ENCODE data around the gene PRSS22. TPM values are rescaled to one million over a fixed set of nuclear protein-coding genes. Genes with fewer than 3 reads are reported as not detected.
A peak's percentile ranks its signal among the peaks of the same experiment; 100 is the strongest.

PRSS22 gene
- total and polyA plus RNA-seq, 2 experiments from 2014 or later, result 1.3 to 2.0 TPM

DNA sequence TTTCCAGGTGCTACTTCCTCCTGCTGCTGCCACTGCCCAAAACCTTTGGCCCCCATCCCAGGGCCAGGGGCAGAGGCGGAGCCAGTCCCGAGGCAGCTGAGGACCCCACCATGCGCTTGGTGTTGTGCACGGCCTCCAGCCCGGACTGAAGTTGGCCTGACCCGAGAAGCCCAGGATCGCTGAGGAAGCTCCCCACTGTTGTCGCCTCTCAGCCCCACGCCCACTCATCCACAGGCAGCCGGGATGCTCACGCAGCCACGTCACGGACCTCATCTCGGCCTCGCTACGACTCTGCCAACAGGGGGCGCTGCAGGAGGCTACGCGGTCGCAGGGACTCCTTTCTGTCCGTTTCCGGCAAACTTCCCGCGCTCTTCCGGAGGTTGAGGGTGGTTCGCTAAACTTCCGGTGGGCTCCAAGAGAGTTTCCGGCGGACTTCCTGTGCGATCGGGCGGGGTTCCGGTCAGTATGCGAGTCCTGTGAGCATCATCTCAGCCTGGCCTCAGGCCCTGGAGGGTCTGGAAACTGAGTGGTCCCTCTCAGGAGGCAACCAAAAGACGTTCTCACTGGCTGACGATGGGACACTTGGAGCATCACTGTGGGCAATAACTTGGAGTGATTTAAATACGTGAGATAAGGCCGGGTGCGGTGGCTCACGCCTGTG lies 15.5 kb downstream of the PRSS22 start:
- Histone ChIP-seq H2AFZ (peak overlapping the region; percentile 87), H3K4me3 (no peak overlapping the region; the same call in 1 of the 2 replicates), H3K36me3 (ENCODE audit: insufficient read depth) (no peaks in the 10 kb centered on the region), H3K27ac (ENCODE audit: low read depth) (no peak overlapping the region), H3K4me1 (ENCODE audit: insufficient read depth) (no peaks in the 10 kb centered on the region), H3F3A (replicated peaks; ENCODE audit: low read depth) (no peaks in the 10 kb centered on the region; the same call in 1 of the 2 replicates), H3K9me2 (ENCODE audit: insufficient read depth) (no peaks in the 10 kb centered on the region), H3K79me2 (replicated peaks; ENCODE audit: insufficient read depth) (no peaks in the 10 kb centered on the region), H4K20me1 (replicated peaks; ENCODE audit: insufficient read depth) (no peaks in the 10 kb centered on the region), H3K4me2 (peak overlapping the region; percentile 54; the same call in 1 of the 2 replicates), H3K27me3 (ENCODE audit: insufficient read depth) (peaks cover 13% of the 10 kb centered on the region; the same call in 1 of the 2 replicates)
- peak; percentile 77 for TF ChIP-seq CREB1 (CRISPR knock-in tag; IDR thresholded peaks at IDR 0.05; ENCODE audit: low read depth)
- TF ChIP-seq, protein P1, sequence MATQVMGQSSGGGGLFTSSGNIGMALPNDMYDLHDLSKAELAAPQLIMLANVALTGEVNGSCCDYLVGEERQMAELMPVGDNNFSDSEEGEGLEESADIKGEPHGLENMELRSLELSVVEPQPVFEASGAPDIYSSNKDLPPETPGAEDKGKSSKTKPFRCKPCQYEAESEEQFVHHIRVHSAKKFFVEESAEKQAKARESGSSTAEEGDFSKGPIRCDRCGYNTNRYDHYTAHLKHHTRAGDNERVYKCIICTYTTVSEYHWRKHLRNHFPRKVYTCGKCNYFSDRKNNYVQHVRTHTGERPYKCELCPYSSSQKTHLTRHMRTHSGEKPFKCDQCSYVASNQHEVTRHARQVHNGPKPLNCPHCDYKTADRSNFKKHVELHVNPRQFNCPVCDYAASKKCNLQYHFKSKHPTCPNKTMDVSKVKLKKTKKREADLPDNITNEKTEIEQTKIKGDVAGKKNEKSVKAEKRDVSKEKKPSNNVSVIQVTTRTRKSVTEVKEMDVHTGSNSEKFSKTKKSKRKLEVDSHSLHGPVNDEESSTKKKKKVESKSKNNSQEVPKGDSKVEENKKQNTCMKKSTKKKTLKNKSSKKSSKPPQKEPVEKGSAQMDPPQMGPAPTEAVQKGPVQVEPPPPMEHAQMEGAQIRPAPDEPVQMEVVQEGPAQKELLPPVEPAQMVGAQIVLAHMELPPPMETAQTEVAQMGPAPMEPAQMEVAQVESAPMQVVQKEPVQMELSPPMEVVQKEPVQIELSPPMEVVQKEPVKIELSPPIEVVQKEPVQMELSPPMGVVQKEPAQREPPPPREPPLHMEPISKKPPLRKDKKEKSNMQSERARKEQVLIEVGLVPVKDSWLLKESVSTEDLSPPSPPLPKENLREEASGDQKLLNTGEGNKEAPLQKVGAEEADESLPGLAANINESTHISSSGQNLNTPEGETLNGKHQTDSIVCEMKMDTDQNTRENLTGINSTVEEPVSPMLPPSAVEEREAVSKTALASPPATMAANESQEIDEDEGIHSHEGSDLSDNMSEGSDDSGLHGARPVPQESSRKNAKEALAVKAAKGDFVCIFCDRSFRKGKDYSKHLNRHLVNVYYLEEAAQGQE (IDR thresholded peaks at IDR 0.05; ENCODE audit: unreplicated experiment), result no peak
- TF ChIP-seq, protein P2, sequence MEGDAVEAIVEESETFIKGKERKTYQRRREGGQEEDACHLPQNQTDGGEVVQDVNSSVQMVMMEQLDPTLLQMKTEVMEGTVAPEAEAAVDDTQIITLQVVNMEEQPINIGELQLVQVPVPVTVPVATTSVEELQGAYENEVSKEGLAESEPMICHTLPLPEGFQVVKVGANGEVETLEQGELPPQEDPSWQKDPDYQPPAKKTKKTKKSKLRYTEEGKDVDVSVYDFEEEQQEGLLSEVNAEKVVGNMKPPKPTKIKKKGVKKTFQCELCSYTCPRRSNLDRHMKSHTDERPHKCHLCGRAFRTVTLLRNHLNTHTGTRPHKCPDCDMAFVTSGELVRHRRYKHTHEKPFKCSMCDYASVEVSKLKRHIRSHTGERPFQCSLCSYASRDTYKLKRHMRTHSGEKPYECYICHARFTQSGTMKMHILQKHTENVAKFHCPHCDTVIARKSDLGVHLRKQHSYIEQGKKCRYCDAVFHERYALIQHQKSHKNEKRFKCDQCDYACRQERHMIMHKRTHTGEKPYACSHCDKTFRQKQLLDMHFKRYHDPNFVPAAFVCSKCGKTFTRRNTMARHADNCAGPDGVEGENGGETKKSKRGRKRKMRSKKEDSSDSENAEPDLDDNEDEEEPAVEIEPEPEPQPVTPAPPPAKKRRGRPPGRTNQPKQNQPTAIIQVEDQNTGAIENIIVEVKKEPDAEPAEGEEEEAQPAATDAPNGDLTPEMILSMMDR (conservative IDR thresholded peaks at IDR 0.05; ENCODE audit: low read depth in 2 of 2), result peak; percentile 83 to 96
- Mint-ChIP-seq H3K27me3 (ENCODE audit: insufficient read depth, low read depth, poor library complexity) (peaks cover 14% of the 10 kb centered on the region), H3K9me3 (peaks cover 7% of the 10 kb centered on the region), H3K4me3 (0 out of 3 replicates have a peak overlapping the region, but pooled peaks have one; percentile 4), H3K36me3 (ENCODE audit: low read depth) (no peaks in the 10 kb centered on the region), H3K4me1 (peaks cover 5% of the 10 kb centered on the region; the same call in 2 of the 3 replicates), H3K27ac (no peak overlapping the region)
- peak; percentile 94 for DNase-seq (ENCODE audit: low spot score)
- peak; percentile 68 for ATAC-seq

DNA sequence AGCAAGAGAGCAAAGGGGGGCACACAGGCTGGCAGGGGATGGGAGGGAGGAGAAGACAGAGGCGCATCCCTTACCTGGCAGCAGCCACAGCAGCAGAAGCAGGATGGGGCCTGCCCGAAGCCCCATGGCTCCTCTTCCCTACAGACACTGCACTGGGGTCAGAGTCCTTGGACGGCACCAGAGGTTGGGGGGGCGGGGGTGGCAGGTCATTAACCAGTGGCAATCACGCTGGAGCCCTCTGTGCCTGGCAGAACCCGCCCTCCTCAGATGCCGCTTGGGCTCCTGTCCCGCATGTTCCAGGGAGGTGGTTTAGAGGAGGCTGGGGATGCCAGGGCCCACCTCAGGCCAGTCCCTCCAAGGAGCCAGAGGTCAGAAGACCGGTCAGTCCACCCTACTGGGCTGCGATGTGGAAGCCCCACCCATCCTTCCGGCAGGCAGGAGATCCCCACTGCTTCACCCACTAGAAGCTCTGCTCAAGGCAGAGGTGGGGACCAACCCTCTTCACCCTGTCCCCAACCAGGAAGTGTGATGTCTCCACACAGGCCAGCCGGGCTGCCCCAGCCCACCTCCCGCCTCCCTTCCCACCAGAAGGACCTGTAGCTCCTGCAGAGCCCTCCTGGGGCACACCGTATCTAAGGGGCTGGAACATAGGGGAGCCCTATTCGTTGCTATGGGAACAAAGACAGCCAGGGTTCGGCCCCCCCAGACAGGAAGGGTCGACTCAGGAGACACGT lies 16.2 kb downstream of the PRSS22 start:
- ATAC-seq (no peak), DNase-seq (ENCODE audit: low spot score) (no peak)
- peaks cover 9% of the 10 kb centered on the region; the same call in 2 of the 3 replicates for H3K4me1 Mint-ChIP-seq
- Histone ChIP-seq H3K27me3 (ENCODE audit: insufficient read depth) (peaks cover 13% of the 10 kb centered on the region; the same call in 1 of the 2 replicates), H3K4me1 (ENCODE audit: insufficient read depth) (no peaks in the 10 kb centered on the region), H3K79me2 (replicated peaks; ENCODE audit: insufficient read depth) (no peaks in the 10 kb centered on the region), H3K36me3 (ENCODE audit: insufficient read depth) (no peaks in the 10 kb centered on the region), H3K9me2 (ENCODE audit: insufficient read depth) (no peaks in the 10 kb centered on the region), H3K27ac (ENCODE audit: low read depth) (no peak overlapping the region), H3K4me2 (no peak overlapping the region), H4K20me1 (replicated peaks; ENCODE audit: insufficient read depth) (no peaks in the 10 kb centered on the region), H2AFZ (peak overlapping the region; percentile 80), H3K4me3 (no peak overlapping the region; the same call in 1 of the 2 replicates), H3F3A (replicated peaks; ENCODE audit: low read depth) (no peaks in the 10 kb centered on the region; the same call in 1 of the 2 replicates)
- H3K4me3 Mint-ChIP-seq, result no peak overlapping the region
- H3K27me3 Mint-ChIP-seq (ENCODE audit: insufficient read depth, low read depth, poor library complexity), result peaks cover 16% of the 10 kb centered on the region
- H3K9me3 Mint-ChIP-seq, result peaks cover 7% of the 10 kb centered on the region
- no peak overlapping the region for H3K27ac Mint-ChIP-seq
- H3K36me3 Mint-ChIP-seq (ENCODE audit: low read depth), result no peaks in the 10 kb centered on the region
- TF ChIP-seq EZH2 (IDR thresholded peaks at IDR 0.05; ENCODE audit: low read depth, unreplicated experiment) (no peak), ZNF331 (CRISPR knock-in tag; IDR thresholded peaks at IDR 0.05; ENCODE audit: low read depth) (no peak), JUNB (IDR thresholded peaks at IDR 0.05; ENCODE audit: unreplicated experiment) (no peak), CREB1 (CRISPR knock-in tag; IDR thresholded peaks at IDR 0.05; ENCODE audit: low read depth) (no peak)
- TF ChIP-seq, protein P2 (conservative IDR thresholded peaks at IDR 0.05; ENCODE audit: low read depth in 2 of 2), result no peak

All from GM23338 (cell line).